LHCN-M2 (cell line): ENCODE results near the gene KCTD14. TPM values are rescaled to one million over a fixed set of nuclear protein-coding genes. Genes with fewer than 3 reads are reported as not detected.

Experiments
- total RNA-seq: library from RNA; depleted of rRNA; stranded (reverse); fragments of >200 nt; gene quantifications from 2 replicates; pipeline ENCODE4 v1.2.3, GENCODE V29; 2014; rRNA removed

The KCTD14 gene
- total RNA-seq, 1 experiment from 2014 or later, result 1.2 TPM

Other genes starting within 250 kb of the KCTD14 start
- 19.5 and 48.9 TPM in 2 replicates for gene RSF1, start 202.6 kb downstream of the KCTD14 start, total RNA-seq
- 22.0 and 29.7 TPM in 2 replicates for gene AAMDC, start 202.1 kb downstream of the KCTD14 start, total RNA-seq
- 28.0 and 38.7 TPM in 2 replicates for gene INTS4, start 28.6 kb downstream of the KCTD14 start, total RNA-seq
- not detected in 2 replicates for gene THRSP, start 40.6 kb upstream of the KCTD14 start, total RNA-seq
- 83.7 and 96.5 TPM in 2 replicates for gene NDUFC2, start 56.6 kb upstream of the KCTD14 start, total RNA-seq
- 71.2 and 83.8 TPM in 2 replicates for gene ALG8, start 116.3 kb upstream of the KCTD14 start, total RNA-seq
- 7.2 and 7.6 TPM in 2 replicates for gene KCTD21, start 165.3 kb upstream of the KCTD14 start, total RNA-seq
- gene USP35, start 165.6 kb upstream of the KCTD14 start, total RNA-seq, result 6.6 and 7.2 TPM in 2 replicates